ENCODE measurements around the gene RNF144A.

- TF ChIP-seq ZNF274 (IDR thresholded peaks at IDR 0.05; ENCODE audit: low read depth, low read length): no peak
- no peak for TF ChIP-seq YY1 (IDR thresholded peaks at IDR 0.05; ENCODE audit: insufficient read depth, insufficient read length)
These were observed 40.9 kb downstream of the RNF144A start for GRCh38 chr2:6957910-6958615.

Measured in NT2/D1 (cell line).